Loucy (cell line): ENCODE data around the gene HMGXB3.

Experiments
- H2AFZ ChIP-seq: fragments of 200-600 bp; sonication (generic); 2 replicates; pipeline ENCODE4 v1.6.0; 2016; ENCODE audit warnings: antibody characterized with exemption, mild to moderate bottlenecking, low read length, moderate library complexity
- H3F3A ChIP-seq: fragments of 200-600 bp; 2 replicates; pipeline ENCODE4 v1.6.0; 2016; ENCODE audit warnings: antibody characterized with exemption, low read depth, mild to moderate bottlenecking
- H3K27me3 ChIP-seq: fragments of 200-600 bp; sonication (generic); 2 replicates; pipeline ENCODE4 v1.6.1; 2014; ENCODE audit warnings: low read length, mild to moderate bottlenecking; ENCODE audit not compliant: insufficient read depth, poor library complexity, severe bottlenecking
- H3K36me3 ChIP-seq: fragments of 200-600 bp; sonication (generic); 2 replicates; pipeline ENCODE4 v1.6.1; 2016; ENCODE audit warnings: low read length; ENCODE audit not compliant: insufficient read depth
- H3K4me1 ChIP-seq: fragments of 200-600 bp; sonication (generic); 2 replicates; pipeline ENCODE4 v1.5.1; 2014; ENCODE audit warnings: low read length, mild to moderate bottlenecking; ENCODE audit not compliant: insufficient read depth, poor library complexity, severe bottlenecking
- H3K4me2 ChIP-seq: fragments of 200-600 bp; sonication (generic); 2 replicates; pipeline ENCODE4 v1.6.0; 2014; ENCODE audit warnings: antibody characterized with exemption, low read length, low read depth, mild to moderate bottlenecking; ENCODE audit not compliant: poor library complexity, severe bottlenecking
- H3K4me3 ChIP-seq: fragments of 200-600 bp; sonication (generic); 2 replicates; pipeline ENCODE4 v1.5.1; 2014; ENCODE audit warnings: low read length, mild to moderate bottlenecking, mixed read lengths; ENCODE audit not compliant: poor library complexity, severe bottlenecking
- H3K79me2 ChIP-seq: fragments of 200-600 bp; sonication (generic); 2 replicates; pipeline ENCODE4 v1.6.1; 2014; ENCODE audit warnings: low read length; ENCODE audit not compliant: insufficient read depth
- H3K9ac ChIP-seq: fragments of 200-600 bp; sonication (generic); 2 replicates; pipeline ENCODE4 v1.6.0; 2014; ENCODE audit warnings: mild to moderate bottlenecking, low read depth, low read length, moderate library complexity; ENCODE audit not compliant: poor library complexity, severe bottlenecking
- H3K9me2 ChIP-seq: fragments of 200-600 bp; sonication (generic); replicated peaks from 2 replicates; pipeline ENCODE4 v1.6.1; 2016; ENCODE audit warnings: low read depth, low read length, mixed read lengths
- H3K9me3 ChIP-seq: fragments of 200-600 bp; sonication (generic); 2 replicates; pipeline ENCODE4 v1.6.1; 2014; ENCODE audit warnings: mild to moderate bottlenecking, antibody characterized with exemption, low read length, low read depth; ENCODE audit not compliant: insufficient read depth
- H4K20me1 ChIP-seq: fragments of 200-600 bp; sonication (generic); 2 replicates; pipeline ENCODE4 v1.6.0; 2014; ENCODE audit warnings: antibody characterized with exemption, low read length, mild to moderate bottlenecking; ENCODE audit not compliant: insufficient read depth, poor library complexity, severe bottlenecking
- EZH2phosphoT487 ChIP-seq: fragments of 200-600 bp; IDR thresholded peaks from 2 replicates; pipeline ENCODE4 v1.6.1; 2018; ENCODE audit warnings: antibody characterized with exemption, mild to moderate bottlenecking, moderate library complexity, borderline replicate concordance
- TF ChIP-seq, protein P1 (sequence below): fragments of 200-600 bp; sonication (generic); conservative IDR thresholded peaks from 2 replicates; pipeline ENCODE4 v1.5.1; 2014; ENCODE audit warnings: mild to moderate bottlenecking, antibody characterized with exemption, low read length

Gene HMGXB3

DNA sequence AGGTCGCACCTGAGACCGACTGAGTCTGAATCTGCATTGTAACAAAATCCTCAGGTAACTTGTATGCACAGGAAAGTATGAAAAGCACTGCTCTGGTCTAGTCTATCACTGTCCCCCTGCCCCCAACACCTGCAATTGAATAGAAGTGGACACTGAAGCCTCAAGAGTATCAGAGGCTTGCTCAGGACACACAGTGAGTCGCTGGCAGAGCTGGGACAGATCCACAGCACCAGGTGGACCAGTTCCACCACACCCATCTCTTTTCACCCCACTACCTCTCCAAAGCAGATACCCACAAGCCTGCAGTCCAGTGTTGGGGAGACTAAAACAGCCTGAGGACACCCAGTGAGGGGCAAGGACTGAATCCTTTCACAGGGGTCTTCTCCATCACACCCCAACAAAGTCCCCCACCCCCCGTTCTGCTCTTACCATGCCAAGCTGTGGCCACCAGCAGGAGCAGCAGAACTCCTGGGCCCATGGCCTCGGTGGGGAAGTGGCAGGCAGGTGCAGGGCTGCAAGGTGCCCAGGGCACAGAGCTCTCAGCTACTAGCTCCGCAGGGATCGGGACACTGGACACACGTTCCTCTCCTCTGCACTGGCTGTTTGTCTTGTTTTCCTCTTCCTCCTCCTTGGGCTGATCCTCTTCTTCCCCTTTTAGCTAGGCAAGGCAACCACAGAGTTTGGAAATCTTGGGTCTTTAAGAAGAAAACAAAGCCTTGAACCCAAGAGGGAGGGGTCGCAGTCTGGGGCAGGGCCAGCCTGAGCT, 85.6 kb downstream of the HMGXB3 start, which contains the start of gene CSF1R:
Gene CSF1R (minus strand): TSS at position 605 of the 766 bp plus-strand sequence. CDS start 127 bp downstream, at position 478.
- no peaks in the 10 kb centered on the region for H3K9me3 ChIP-seq
- H3K36me3 ChIP-seq = no peaks in the 10 kb centered on the region
- no peaks in the 10 kb centered on the region for H3K79me2 ChIP-seq
- no peak within 1 kb of the TSS for H3K4me2 ChIP-seq
- no peaks in the 10 kb centered on the region for H4K20me1 ChIP-seq
- no peak within 1 kb of the TSS for H3K9ac ChIP-seq
- no peaks in the 10 kb centered on the region for H3F3A ChIP-seq
- TF ChIP-seq, protein P1, sequence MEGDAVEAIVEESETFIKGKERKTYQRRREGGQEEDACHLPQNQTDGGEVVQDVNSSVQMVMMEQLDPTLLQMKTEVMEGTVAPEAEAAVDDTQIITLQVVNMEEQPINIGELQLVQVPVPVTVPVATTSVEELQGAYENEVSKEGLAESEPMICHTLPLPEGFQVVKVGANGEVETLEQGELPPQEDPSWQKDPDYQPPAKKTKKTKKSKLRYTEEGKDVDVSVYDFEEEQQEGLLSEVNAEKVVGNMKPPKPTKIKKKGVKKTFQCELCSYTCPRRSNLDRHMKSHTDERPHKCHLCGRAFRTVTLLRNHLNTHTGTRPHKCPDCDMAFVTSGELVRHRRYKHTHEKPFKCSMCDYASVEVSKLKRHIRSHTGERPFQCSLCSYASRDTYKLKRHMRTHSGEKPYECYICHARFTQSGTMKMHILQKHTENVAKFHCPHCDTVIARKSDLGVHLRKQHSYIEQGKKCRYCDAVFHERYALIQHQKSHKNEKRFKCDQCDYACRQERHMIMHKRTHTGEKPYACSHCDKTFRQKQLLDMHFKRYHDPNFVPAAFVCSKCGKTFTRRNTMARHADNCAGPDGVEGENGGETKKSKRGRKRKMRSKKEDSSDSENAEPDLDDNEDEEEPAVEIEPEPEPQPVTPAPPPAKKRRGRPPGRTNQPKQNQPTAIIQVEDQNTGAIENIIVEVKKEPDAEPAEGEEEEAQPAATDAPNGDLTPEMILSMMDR = no peak
- TF ChIP-seq EZH2phosphoT487 = no peak
- no peak within 1 kb of the TSS for H3K4me3 ChIP-seq
- H3K9me2 ChIP-seq = no peaks in the 10 kb centered on the region
- no peak within 1 kb of the TSS for H2AFZ ChIP-seq
- no peaks in the 10 kb centered on the region for H3K27me3 ChIP-seq
- peaks cover 15% of the 10 kb centered on the region for H3K4me1 ChIP-seq

DNA sequence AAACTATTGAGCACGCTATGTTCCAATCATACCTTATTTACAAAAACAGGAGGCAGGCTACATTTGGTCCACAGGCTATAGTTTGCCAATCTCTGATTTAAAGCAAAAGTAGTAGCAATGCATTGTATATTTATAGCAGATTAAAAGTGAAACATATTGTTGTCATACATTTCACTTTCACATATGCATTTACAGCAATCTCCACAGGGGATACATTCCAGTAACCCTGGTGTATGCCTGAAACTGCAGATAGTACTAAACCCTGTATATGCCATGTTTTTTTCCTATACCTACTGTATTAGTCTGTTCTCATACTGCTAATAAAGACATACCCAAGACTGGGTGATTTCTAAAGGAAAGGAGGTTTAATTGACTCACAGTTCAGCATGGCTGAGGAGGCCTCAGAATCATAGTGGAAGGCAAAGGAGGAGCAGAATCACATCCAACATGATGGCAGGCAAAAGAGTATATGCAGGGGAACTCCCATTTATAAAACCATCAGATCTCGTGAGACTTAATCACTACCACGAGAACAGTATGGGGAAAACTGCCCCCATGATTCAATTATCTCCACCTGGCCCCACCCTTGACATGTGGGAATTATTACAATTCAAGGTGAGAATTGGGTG, 91.7 kb downstream of the HMGXB3 start:
- Histone ChIP-seq H3F3A (no peaks in the 10 kb centered on the region), H3K9ac (no peak overlapping the region), H3K36me3 (no peaks in the 10 kb centered on the region), H3K79me2 (no peaks in the 10 kb centered on the region), H2AFZ (no peak overlapping the region), H3K27me3 (no peaks in the 10 kb centered on the region), H3K4me2 (no peak overlapping the region), H3K9me2 (no peaks in the 10 kb centered on the region), H3K4me3 (no peak overlapping the region), H4K20me1 (no peaks in the 10 kb centered on the region), H3K9me3 (no peaks in the 10 kb centered on the region), H3K4me1 (no peaks in the 10 kb centered on the region)
- TF ChIP-seq EZH2phosphoT487 = no peak
- TF ChIP-seq, protein P1 = no peak

DNA sequence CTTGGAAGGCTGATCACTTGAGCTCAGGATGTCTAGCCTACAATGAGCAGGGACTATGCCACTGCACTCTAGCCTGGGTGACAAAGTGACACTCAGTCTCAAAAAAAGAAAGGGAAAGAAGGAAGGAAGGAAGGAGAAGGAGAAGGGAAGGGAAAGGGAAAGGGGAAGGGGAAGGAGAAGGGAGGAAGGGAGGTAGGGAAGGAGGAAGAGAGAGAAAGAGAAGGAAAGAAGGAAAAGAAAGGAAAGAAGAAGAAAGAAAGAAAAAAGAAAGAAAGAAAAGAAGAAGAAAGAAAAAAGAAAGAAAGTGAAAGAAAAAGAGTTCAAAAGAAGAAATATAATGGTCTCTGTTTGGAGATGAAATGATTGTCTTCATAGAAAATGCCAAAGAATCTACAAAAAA, 96.6 kb downstream of the HMGXB3 start:
- no peaks in the 10 kb centered on the region for H3K4me1 ChIP-seq
- no peak overlapping the region for H3K9ac ChIP-seq
- no peak overlapping the region for H2AFZ ChIP-seq
- no peaks in the 10 kb centered on the region for H3F3A ChIP-seq
- no peaks in the 10 kb centered on the region for H3K36me3 ChIP-seq
- no peak overlapping the region for H3K4me3 ChIP-seq
- H3K27me3 ChIP-seq = no peaks in the 10 kb centered on the region
- H3K4me2 ChIP-seq = no peak overlapping the region
- H4K20me1 ChIP-seq = no peaks in the 10 kb centered on the region
- no peaks in the 10 kb centered on the region for H3K9me3 ChIP-seq
- H3K79me2 ChIP-seq = no peaks in the 10 kb centered on the region
- no peak for TF ChIP-seq EZH2phosphoT487
- TF ChIP-seq, protein P1 = no peak
- no peaks in the 10 kb centered on the region for H3K9me2 ChIP-seq
